Type B pancreatic cell (in vitro differentiated cells): Measurements from ENCODE around the gene MEG3. TPM values are rescaled to one million over a fixed set of nuclear protein-coding genes. Genes with fewer than 3 reads are reported as not detected.

Experiments
- DNase-seq: peaks from one replicate; pipeline ENCODE4 v3.0.0; 2021; ENCODE audit warnings: mixed read lengths; ENCODE audit not compliant: unreplicated experiment; ENCODE audit errors: extremely low spot score
- H3K27ac Mint-ChIP-seq: 2 replicates; pipeline ENCODE4 v1.8.0; 2021; ENCODE audit warnings: mild to moderate bottlenecking, mixed read lengths
- H3K27me3 Mint-ChIP-seq: 2 replicates; pipeline ENCODE4 v1.8.0; 2021; ENCODE audit warnings: mixed read lengths
- H3K36me3 Mint-ChIP-seq: 2 replicates; pipeline ENCODE4 v1.8.0; 2021; ENCODE audit warnings: mixed read lengths
- H3K4me1 Mint-ChIP-seq: one replicate; pipeline ENCODE4 v1.8.0; 2021; ENCODE audit warnings: mixed read lengths; ENCODE audit not compliant: unreplicated experiment
- H3K4me3 Mint-ChIP-seq: 2 replicates; pipeline ENCODE4 v1.8.0; 2021; ENCODE audit warnings: mild to moderate bottlenecking, mixed read lengths
- H3K9me3 Mint-ChIP-seq: 2 replicates; pipeline ENCODE4 v1.8.0; 2021; ENCODE audit warnings: mixed read lengths
- total RNA-seq: library from RNA; stranded (reverse); gene quantifications from 2 replicates; pipeline ENCODE4 v1.2.1, GENCODE V29; 2021; ENCODE audit warnings: low replicate concordance
- TF ChIP-seq, protein P1 (sequence below): fragments of 200-600 bp; sonication (generic); conservative IDR thresholded peaks from 2 replicates; pipeline ENCODE4 v1.5.0; 2021; ENCODE audit warnings: antibody characterized with exemption, mild to moderate bottlenecking

MEG3 gene
- total RNA-seq, 1 donor from 2014 or later, result 0.68 TPM

DNA sequence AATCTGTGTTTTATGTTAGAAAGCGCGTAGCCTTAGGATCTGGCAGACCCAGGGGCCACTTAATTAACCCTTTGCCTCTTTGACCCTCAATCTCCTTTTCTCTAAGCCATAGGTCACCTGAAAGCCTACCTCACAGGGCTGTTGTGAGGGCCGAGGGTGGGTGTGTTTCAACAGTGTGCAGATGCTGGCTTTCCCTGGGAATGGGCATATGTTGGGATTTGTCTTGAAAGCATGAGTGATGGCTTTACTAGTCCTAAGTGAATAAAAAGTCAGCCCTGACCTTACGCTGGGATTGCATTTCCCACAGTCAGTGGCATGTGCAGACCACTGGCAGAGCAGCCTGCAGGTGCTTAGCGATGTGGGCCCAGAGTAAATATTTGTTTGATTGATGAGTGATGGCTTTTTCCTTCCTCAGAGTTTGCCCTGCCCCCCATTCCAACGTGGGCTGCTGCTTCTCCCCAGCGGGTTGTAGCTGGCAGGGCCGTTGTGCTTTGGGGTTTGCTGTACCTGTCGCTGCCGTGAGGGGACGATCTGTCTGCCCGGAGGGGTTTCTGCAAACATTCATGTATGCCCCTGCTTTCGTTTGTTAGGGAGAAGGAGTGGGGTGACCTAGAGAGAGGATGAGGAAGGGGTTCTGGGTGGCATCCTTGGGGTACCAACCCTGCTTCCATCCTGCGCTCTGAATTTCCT lies 31.5 kb downstream of the MEG3 start:
- H3K4me3 Mint-ChIP-seq, result peak overlapping the region; percentile 49
- no peak for DNase-seq
- H3K4me1 Mint-ChIP-seq, result peaks cover 16% of the 10 kb centered on the region
- no peak overlapping the region for H3K27ac Mint-ChIP-seq
- H3K9me3 Mint-ChIP-seq, result no peaks in the 10 kb centered on the region
- H3K36me3 Mint-ChIP-seq, result no peaks in the 10 kb centered on the region
- peaks cover 22% of the 10 kb centered on the region for H3K27me3 Mint-ChIP-seq
- TF ChIP-seq, protein P1, sequence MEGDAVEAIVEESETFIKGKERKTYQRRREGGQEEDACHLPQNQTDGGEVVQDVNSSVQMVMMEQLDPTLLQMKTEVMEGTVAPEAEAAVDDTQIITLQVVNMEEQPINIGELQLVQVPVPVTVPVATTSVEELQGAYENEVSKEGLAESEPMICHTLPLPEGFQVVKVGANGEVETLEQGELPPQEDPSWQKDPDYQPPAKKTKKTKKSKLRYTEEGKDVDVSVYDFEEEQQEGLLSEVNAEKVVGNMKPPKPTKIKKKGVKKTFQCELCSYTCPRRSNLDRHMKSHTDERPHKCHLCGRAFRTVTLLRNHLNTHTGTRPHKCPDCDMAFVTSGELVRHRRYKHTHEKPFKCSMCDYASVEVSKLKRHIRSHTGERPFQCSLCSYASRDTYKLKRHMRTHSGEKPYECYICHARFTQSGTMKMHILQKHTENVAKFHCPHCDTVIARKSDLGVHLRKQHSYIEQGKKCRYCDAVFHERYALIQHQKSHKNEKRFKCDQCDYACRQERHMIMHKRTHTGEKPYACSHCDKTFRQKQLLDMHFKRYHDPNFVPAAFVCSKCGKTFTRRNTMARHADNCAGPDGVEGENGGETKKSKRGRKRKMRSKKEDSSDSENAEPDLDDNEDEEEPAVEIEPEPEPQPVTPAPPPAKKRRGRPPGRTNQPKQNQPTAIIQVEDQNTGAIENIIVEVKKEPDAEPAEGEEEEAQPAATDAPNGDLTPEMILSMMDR, result no peak

DNA sequence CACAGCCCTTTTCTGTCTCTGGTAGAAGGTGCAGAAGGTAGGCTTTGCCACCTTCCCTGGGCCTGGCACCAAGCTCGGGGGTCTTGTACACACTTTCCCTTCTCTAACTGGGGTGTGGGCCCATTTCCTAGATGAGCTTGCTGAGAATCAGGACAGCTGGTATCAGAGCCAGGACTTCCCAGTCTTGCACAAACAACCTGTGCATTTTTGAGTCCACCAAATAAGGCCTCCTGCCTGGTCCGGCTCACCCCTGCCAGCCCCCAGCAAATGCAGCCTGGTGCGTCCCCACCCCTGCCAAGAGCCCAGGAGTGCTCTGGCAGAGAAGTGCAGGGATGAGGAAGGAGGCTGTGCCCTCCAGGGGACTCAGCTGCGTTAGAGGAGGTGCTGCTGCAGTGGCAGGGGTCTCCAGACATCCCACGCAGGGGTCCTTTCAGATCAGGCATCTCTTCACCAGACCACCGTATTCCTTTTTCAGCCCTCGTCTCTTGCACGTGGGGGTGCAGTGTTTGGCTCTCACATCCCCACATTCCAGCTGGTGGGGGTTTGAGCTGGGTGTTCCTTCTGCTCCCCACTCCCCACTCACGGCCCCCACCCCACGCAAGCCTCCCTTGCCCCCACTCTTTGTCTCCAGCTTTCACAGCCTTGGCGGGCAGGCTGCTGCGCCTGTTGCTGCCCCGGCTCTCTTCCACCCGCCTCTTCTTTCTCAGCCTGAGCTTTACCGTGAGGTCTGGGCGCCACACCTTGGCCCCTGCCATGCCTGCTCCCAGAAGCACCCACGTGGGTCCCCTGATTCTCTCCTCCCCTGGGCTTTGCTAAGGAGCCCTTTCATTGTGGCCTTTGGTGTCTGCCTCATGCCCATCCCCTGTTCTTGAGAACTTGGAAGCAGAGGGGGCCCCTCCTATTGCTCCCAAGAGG lies 32.3 kb downstream of the MEG3 start:
- Mint-ChIP-seq H3K27me3 (peaks cover 24% of the 10 kb centered on the region), H3K9me3 (no peaks in the 10 kb centered on the region), H3K36me3 (no peaks in the 10 kb centered on the region), H3K4me1 (peaks cover 16% of the 10 kb centered on the region), H3K4me3 (no peak overlapping the region), H3K27ac (no peak overlapping the region)
- no peak for DNase-seq
- TF ChIP-seq, protein P1, result no peak

DNA sequence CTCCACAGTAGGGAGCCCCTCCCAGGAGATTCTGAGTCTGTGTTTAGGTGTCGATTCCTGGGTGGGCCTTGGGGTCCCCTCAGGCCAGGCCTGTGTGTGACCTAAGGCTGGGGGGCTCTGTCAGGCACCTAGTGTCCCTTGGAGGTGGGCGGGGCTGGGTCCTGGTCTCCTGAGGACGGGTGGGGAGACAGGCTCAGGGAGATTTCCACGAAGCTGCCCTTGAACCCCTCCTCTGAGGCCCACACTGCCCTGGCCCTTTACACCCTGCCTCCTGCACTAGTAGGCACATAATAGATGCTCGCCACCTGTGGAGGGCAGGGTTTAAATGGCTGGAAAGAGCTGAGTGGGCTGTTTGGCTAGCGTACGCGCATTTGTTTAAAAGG lies 32.9 kb downstream of the MEG3 start:
- no peak for DNase-seq
- Mint-ChIP-seq H3K9me3 (no peaks in the 10 kb centered on the region), H3K4me3 (no peak overlapping the region), H3K27me3 (peaks cover 22% of the 10 kb centered on the region), H3K27ac (no peak overlapping the region), H3K36me3 (no peaks in the 10 kb centered on the region), H3K4me1 (peaks cover 16% of the 10 kb centered on the region)
- TF ChIP-seq, protein P1, result no peak

DNA sequence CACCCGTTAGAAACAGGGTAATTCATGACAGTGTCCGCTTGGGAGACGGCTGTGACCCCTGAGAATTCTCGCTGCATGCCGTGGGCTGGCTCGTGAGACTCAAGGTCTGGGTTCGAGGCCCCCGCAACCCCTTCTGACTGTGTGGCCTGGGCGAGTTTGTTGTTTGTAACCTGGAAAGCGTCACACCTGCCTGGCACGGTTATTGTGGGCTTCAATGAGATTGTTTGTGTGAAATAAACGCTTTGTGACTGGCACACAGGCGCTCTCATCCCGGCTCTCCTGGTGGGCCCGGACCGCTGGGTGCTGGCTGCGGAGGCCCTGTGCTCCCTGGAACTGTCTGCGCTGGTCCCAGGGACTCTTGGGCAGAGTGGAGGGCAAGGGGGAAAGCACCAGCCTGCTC lies 33.9 kb downstream of the MEG3 start:
- no peak overlapping the region for H3K4me3 Mint-ChIP-seq
- H3K27ac Mint-ChIP-seq, result no peak overlapping the region
- no peak for DNase-seq
- no peaks in the 10 kb centered on the region for H3K36me3 Mint-ChIP-seq
- H3K27me3 Mint-ChIP-seq, result peaks cover 20% of the 10 kb centered on the region
- TF ChIP-seq, protein P1, result no peak
- peaks cover 16% of the 10 kb centered on the region for H3K4me1 Mint-ChIP-seq
- H3K9me3 Mint-ChIP-seq, result no peaks in the 10 kb centered on the region

DNA sequence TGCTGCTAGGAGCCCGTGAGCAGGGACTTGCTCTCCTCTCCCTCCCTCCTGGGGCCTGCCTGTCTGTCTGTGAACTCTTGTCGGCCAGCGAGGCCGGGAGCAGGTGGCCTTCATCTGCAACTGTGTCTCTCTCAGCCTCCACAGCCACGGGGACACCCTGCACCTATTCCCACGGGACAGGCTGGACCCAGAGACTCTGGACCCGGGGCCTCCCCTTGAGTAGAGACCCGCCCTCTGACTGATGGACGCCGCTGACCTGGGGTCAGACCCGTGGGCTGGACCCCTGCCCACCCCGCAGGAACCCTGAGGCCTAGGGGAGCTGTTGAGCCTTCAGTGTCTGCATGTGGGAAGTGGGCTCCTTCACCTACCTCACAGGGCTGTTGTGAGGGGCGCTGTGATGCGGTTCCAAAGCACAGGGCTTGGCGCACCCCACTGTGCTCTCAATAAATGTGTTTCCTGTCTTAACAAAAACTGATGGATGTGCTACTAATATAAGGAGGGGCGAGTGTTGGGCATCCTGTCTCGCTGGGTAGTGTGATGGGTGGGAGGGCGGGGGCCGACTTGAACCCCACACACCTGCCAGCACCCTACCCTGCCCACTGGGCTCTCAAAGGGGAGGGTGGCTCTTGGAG lies 34.8 kb downstream of the MEG3 start:
- Mint-ChIP-seq H3K27ac (no peak overlapping the region), H3K4me1 (peaks cover 16% of the 10 kb centered on the region), H3K27me3 (peaks cover 16% of the 10 kb centered on the region), H3K36me3 (no peaks in the 10 kb centered on the region), H3K9me3 (no peaks in the 10 kb centered on the region), H3K4me3 (no peak overlapping the region)
- TF ChIP-seq, protein P1, result no peak
- DNase-seq, result no peak
